HL-60 (cell line): ENCODE measurements around the gene FNIP1.

ENCODE experiments used
- CTCF ChIP-seq: IDR thresholded peaks from one replicate; pipeline ENCODE4 v1.5.1; 2011; ENCODE audit warnings: low read length, control low read depth, inconsistent platforms; ENCODE audit not compliant: insufficient read depth
- POLR2AphosphoS5 ChIP-seq: IDR thresholded peaks from 2 replicates; pipeline ENCODE4 v1.6.1; 2012; ENCODE audit warnings: low read depth
- REST ChIP-seq: IDR thresholded peaks from 2 replicates; pipeline ENCODE4 v1.6.1; 2012; ENCODE audit warnings: low read depth; ENCODE audit not compliant: insufficient replicate concordance
- SPI1 ChIP-seq: IDR thresholded peaks from 2 replicates; pipeline ENCODE4 v1.6.1; 2012; ENCODE audit warnings: low read depth, mild to moderate bottlenecking, borderline replicate concordance

GRCh38 chr5:131783357-131783756 is 13.5 kb downstream of the FNIP1 start:
- TF ChIP-seq CTCF (no peak), SPI1 (no peak), POLR2AphosphoS5 (no peak), REST (no peak)
